LoVo (cell line): ENCODE results near the gene BCL11B.
A peak's percentile ranks its signal among the peaks of the same experiment; 100 is the strongest.

Experiments
- DNase-seq: peaks from one replicate; pipeline ENCODE4 v3.0.0-alpha.2; 2016; ENCODE audit warnings: low spot score

Gene BCL11B

GRCh38 chr14:99254328-99255009, 17.5 kb downstream of the BCL11B start:
- no peak for DNase-seq

- DNase-seq, result no peak
These were observed 18.1 kb downstream of the BCL11B start for GRCh38 chr14:99253890-99254289.

- peak; percentile 22 for DNase-seq
These were observed 18.8 kb downstream of the BCL11B start for GRCh38 chr14:99252940-99253868.

GRCh38 chr14:99252443-99252939, 19.5 kb downstream of the BCL11B start:
- DNase-seq, result no peak

- no peak for DNase-seq
These were observed 20.3 kb downstream of the BCL11B start for GRCh38 chr14:99251721-99252120.

- no peak for DNase-seq
These were observed 21.3 kb downstream of the BCL11B start for GRCh38 chr14:99250636-99251208.

GRCh38 chr14:99249389-99249788, 22.6 kb downstream of the BCL11B start:
- DNase-seq, result peak; percentile 14

GRCh38 chr14:99248761-99249171, 23.2 kb downstream of the BCL11B start:
- no peak for DNase-seq

- no peak for DNase-seq
These were observed 24.2 kb downstream of the BCL11B start for GRCh38 chr14:99247772-99248171.

GRCh38 chr14:99247101-99247729, 24.8 kb downstream of the BCL11B start:
- no peak for DNase-seq

- no peak for DNase-seq
These were observed 25.4 kb downstream of the BCL11B start for GRCh38 chr14:99246536-99247097.

- DNase-seq, result no peak
These were observed 26.2 kb downstream of the BCL11B start for GRCh38 chr14:99245564-99246511.

- no peak for DNase-seq
These were observed 26.9 kb downstream of the BCL11B start for GRCh38 chr14:99244941-99245563.

- DNase-seq, result no peak
These were observed 27.6 kb downstream of the BCL11B start for GRCh38 chr14:99244367-99244901.

- no peak for DNase-seq
These were observed 28.9 kb downstream of the BCL11B start for GRCh38 chr14:99242816-99243721.

- DNase-seq, result no peak
These were observed 29.8 kb downstream of the BCL11B start for GRCh38 chr14:99242238-99242637.

GRCh38 chr14:99241325-99242010, 30.5 kb downstream of the BCL11B start:
- no peak for DNase-seq

GRCh38 chr14:99240627-99241324, 31.2 kb downstream of the BCL11B start:
- DNase-seq, result no peak
